ENCODE results near the gene ILKAP. TPM values are rescaled to one million over a fixed set of nuclear protein-coding genes. Genes with fewer than 3 reads are reported as not detected.
A peak's percentile ranks its signal among the peaks of the same experiment; 100 is the strongest.

ILKAP gene
- total RNA-seq, 1 donor from 2014 or later = 73.4 TPM

- DNase-seq (ENCODE audit: low spot score in 2 of 2) = no peak
- no peak for FAIRE-seq
These were observed 64.1 kb downstream of the ILKAP start for GRCh38 chr2:238139196-238140039.

- no peak for DNase-seq (ENCODE audit: low spot score in 2 of 2)
- FAIRE-seq = no peak
These were observed 64.9 kb downstream of the ILKAP start, which contains the start of gene KLHL30 for GRCh38 chr2:238138331-238139195. Gene KLHL30, plus strand, starts transcription at chr2:238138668. Its CDS starts 2,087 bp downstream, at chr2:238140755.

GRCh38 chr2:238137885-238138284, 65.6 kb downstream of the ILKAP start:
- FAIRE-seq (no peak), DNase-seq (ENCODE audit: low spot score in 2 of 2) (no peak)

GRCh38 chr2:238136820-238137537, 66.5 kb downstream of the ILKAP start:
- no peak for DNase-seq (ENCODE audit: low spot score in 2 of 2)
- FAIRE-seq = no peak

GRCh38 chr2:238135601-238136150, 67.8 kb downstream of the ILKAP start:
- DNase-seq (ENCODE audit: low spot score in 2 of 2) (no peak), FAIRE-seq (no peak)

GRCh38 chr2:238134393-238134785, 69.1 kb downstream of the ILKAP start:
- FAIRE-seq (no peak), DNase-seq (ENCODE audit: low spot score in 2 of 2) (no peak)

- no peak for DNase-seq (ENCODE audit: low spot score in 2 of 2)
- no peak for FAIRE-seq
These were observed 69.7 kb downstream of the ILKAP start for GRCh38 chr2:238133499-238134392.

GRCh38 chr2:238132463-238133450, 70.7 kb downstream of the ILKAP start:
- no peak for FAIRE-seq

GRCh38 chr2:238131761-238132462, 71.6 kb downstream of the ILKAP start:
- no peak for DNase-seq (ENCODE audit: low spot score in 2 of 2)
- no peak for FAIRE-seq

More at GRCh38 chr2:238132463-238133450, 70.7 kb downstream of the ILKAP start:
- peak in 1 of 2 donors; percentile 55 for DNase-seq (ENCODE audit: low spot score in 2 of 2)

GRCh38 chr2:238130696-238131628, 72.5 kb downstream of the ILKAP start:
- FAIRE-seq (no peak), DNase-seq (ENCODE audit: low spot score in 2 of 2) (no peak)

- DNase-seq (ENCODE audit: low spot score in 2 of 2) (no peak), FAIRE-seq (no peak)
These were observed 73.3 kb downstream of the ILKAP start for GRCh38 chr2:238130111-238130695.

- FAIRE-seq = no peak
- DNase-seq (ENCODE audit: low spot score in 2 of 2) = no peak
These were observed 74.1 kb downstream of the ILKAP start for GRCh38 chr2:238129166-238130010.

GRCh38 chr2:238128534-238129001, 74.9 kb downstream of the ILKAP start:
- no peak for DNase-seq (ENCODE audit: low spot score in 2 of 2)
- FAIRE-seq = no peak

- no peak for FAIRE-seq
- no peak for DNase-seq (ENCODE audit: low spot score in 2 of 2)
These were observed 75.4 kb downstream of the ILKAP start for GRCh38 chr2:238128061-238128440.
